Activated T-cell treated with anti-CD3 and anti-CD28 coated beads, Interleukin-2, amount 50 U/mL, for 48 hours (primary cell): ENCODE data around the gene NUP205.
"Not testable (repeated sequence)": the region's sequence is repeated elsewhere in the genome, so short reads cannot be mapped to it uniquely, and the experiment has no call there.

ENCODE experiments used
- DNase-seq, 2 experiments: peaks; one replicate each; pipeline ENCODE4 v3.0.0-alpha.2; 2020

The NUP205 gene

GRCh38 chr7:135620980-135621850 lies 63.5 kb downstream of the NUP205 start:
- no peak for DNase-seq

- DNase-seq, result no peak
These were observed 76.6 kb downstream of the NUP205 start for GRCh38 chr7:135634191-135634878.

GRCh38 chr7:135639690-135640089 lies 82.0 kb downstream of the NUP205 start:
- DNase-seq, result not testable (repeated sequence)

- no peak for DNase-seq
These were observed 86.4 kb downstream of the NUP205 start for GRCh38 chr7:135644154-135644553.

GRCh38 chr7:135644729-135645128 lies 87.0 kb downstream of the NUP205 start:
- DNase-seq, result no peak

GRCh38 chr7:135645296-135645904 lies 87.7 kb downstream of the NUP205 start:
- no peak for DNase-seq

GRCh38 chr7:135647755-135648154 lies 90.0 kb downstream of the NUP205 start:
- no peak for DNase-seq

- no peak for DNase-seq
These were observed 90.5 kb downstream of the NUP205 start for GRCh38 chr7:135648235-135648634.

GRCh38 chr7:135650831-135651573 lies 93.3 kb downstream of the NUP205 start:
- no peak for DNase-seq

GRCh38 chr7:135653340-135654080 lies 95.8 kb downstream of the NUP205 start:
- DNase-seq, result no peak

- DNase-seq, result no peak
These were observed 100.8 kb downstream of the NUP205 start for GRCh38 chr7:135658564-135658963.

- no peak for DNase-seq
These were observed 101.6 kb downstream of the NUP205 start for GRCh38 chr7:135659159-135659846.

- DNase-seq, result no peak
These were observed 103.8 kb downstream of the NUP205 start for GRCh38 chr7:135661311-135662122.

- no peak for DNase-seq
These were observed 104.3 kb downstream of the NUP205 start for GRCh38 chr7:135662123-135662372.

- DNase-seq, result peak; percentile 98
These were observed 104.8 kb downstream of the NUP205 start, which contains the start of gene STMP1 for GRCh38 chr7:135662373-135663114. STMP1 (plus strand) TSS chr7:135662514.

- peak in 1 of 2 experiments; percentile 32 for DNase-seq
These were observed 106.4 kb downstream of the NUP205 start for GRCh38 chr7:135664046-135664589.

- no peak for DNase-seq
These were observed 107.3 kb downstream of the NUP205 start for GRCh38 chr7:135665042-135665441.

- DNase-seq, result no peak
These were observed 108.4 kb downstream of the NUP205 start for GRCh38 chr7:135666156-135666555.

GRCh38 chr7:135666846-135667245 lies 109.1 kb downstream of the NUP205 start:
- DNase-seq, result no peak

GRCh38 chr7:135667626-135668025 lies 109.9 kb downstream of the NUP205 start:
- DNase-seq, result not testable (repeated sequence)
